Measurements from ENCODE around the gene ADAMTS1. TPM values are rescaled to one million over a fixed set of nuclear protein-coding genes. Genes with fewer than 3 reads are reported as not detected.

Gene ADAMTS1
- total RNA-seq, 1 experiment from 2014 or later: 35.6 TPM

DNA sequence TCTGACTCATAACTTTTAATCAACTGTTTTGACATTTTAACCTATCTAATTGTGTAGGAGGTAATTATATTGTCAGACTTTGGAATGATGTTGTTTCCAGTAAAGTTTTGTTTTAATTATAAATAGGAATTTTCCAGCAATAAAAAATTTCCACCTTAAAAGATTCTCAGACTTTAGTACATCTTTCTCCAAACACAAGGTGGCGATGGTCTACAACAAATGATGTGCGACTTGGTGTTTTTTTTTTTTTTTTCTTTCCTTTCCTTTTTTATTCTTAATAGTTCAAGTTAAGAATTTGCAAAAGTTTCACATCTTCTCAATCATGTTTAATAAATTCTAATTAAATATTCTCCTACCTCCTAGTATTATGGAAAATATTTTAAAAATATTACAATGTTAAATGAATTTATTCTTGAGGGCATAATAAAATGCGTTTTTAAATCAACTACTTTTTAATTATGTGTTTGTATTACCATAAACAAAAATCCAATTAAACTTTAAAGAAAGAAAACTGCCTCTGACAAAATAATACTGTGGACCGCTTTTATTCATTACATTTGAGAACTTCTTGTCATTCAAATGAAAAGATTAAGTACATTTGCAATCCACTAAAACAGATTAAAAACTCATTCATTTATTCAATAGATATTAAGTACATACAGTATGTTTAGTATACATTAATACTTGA is 4.4 kb upstream of the ADAMTS1 start (continued):
- TF ChIP-seq, protein P1, sequence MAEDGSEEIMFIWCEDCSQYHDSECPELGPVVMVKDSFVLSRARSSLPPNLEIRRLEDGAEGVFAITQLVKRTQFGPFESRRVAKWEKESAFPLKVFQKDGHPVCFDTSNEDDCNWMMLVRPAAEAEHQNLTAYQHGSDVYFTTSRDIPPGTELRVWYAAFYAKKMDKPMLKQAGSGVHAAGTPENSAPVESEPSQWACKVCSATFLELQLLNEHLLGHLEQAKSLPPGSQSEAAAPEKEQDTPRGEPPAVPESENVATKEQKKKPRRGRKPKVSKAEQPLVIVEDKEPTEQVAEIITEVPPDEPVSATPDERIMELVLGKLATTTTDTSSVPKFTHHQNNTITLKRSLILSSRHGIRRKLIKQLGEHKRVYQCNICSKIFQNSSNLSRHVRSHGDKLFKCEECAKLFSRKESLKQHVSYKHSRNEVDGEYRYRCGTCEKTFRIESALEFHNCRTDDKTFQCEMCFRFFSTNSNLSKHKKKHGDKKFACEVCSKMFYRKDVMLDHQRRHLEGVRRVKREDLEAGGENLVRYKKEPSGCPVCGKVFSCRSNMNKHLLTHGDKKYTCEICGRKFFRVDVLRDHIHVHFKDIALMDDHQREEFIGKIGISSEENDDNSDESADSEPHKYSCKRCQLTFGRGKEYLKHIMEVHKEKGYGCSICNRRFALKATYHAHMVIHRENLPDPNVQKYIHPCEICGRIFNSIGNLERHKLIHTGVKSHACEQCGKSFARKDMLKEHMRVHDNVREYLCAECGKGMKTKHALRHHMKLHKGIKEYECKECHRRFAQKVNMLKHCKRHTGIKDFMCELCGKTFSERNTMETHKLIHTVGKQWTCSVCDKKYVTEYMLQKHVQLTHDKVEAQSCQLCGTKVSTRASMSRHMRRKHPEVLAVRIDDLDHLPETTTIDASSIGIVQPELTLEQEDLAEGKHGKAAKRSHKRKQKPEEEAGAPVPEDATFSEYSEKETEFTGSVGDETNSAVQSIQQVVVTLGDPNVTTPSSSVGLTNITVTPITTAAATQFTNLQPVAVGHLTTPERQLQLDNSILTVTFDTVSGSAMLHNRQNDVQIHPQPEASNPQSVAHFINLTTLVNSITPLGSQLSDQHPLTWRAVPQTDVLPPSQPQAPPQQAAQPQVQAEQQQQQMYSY (CRISPR knock-in tag; IDR thresholded peaks at IDR 0.05): no peak

DNA sequence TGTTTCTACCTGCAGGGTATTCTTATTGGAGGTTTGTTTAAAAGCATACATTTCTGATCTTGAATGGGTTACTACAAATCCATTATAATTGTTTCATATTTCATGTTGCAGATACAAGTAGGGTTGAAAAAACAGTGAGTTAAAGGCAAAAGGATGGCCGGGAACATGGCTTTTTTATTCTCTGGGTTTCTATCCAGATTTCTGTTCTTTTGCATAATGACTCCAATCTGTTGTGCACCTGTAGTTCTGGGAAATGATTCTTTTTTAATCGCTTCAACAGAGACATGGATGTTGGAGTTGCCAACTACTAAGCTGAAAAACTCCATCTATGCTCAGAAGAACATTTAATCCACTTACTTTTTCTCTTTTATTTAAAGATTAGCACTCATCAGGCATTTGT is 2.7 kb upstream of the ADAMTS1 start:
- Mint-ChIP-seq H3K27me3 (ENCODE audit: low read depth) (peaks cover 7% of the 10 kb centered on the region), H3K4me1 (peaks cover 46% of the 10 kb centered on the region), H3K9me3 (no peaks in the 10 kb centered on the region), H3K36me3 (no peaks in the 10 kb centered on the region; the same call in 1 of the 2 replicates), H3K4me3 (no peak overlapping the region), H3K27ac (no peak overlapping the region)
- ATAC-seq: no peak
- TF ChIP-seq NR1H2 (CRISPR knock-in tag; IDR thresholded peaks at IDR 0.05) (no peak), FOXJ3 (CRISPR knock-in tag; IDR thresholded peaks at IDR 0.05; ENCODE audit: borderline replicate concordance) (no peak), NFE2L1 (CRISPR knock-in tag; IDR thresholded peaks at IDR 0.05) (no peak), TEAD1 (CRISPR knock-in tag; IDR thresholded peaks at IDR 0.05) (no peak), SOX15 (CRISPR knock-in tag; IDR thresholded peaks at IDR 0.05) (no peak), GABPB1 (CRISPR knock-in tag; IDR thresholded peaks at IDR 0.05) (no peak)
- TF ChIP-seq, protein P2, sequence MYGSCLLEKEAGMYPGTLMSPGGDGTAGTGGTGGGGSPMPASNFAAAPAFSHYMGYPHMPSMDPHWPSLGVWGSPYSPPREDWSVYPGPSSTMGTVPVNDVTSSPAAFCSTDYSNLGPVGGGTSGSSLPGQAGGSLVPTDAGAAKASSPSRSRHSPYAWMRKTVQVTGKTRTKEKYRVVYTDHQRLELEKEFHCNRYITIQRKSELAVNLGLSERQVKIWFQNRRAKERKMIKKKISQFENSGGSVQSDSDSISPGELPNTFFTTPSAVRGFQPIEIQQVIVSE (CRISPR knock-in tag; IDR thresholded peaks at IDR 0.05; ENCODE audit: borderline replicate concordance): no peak
- TF ChIP-seq, protein P3, sequence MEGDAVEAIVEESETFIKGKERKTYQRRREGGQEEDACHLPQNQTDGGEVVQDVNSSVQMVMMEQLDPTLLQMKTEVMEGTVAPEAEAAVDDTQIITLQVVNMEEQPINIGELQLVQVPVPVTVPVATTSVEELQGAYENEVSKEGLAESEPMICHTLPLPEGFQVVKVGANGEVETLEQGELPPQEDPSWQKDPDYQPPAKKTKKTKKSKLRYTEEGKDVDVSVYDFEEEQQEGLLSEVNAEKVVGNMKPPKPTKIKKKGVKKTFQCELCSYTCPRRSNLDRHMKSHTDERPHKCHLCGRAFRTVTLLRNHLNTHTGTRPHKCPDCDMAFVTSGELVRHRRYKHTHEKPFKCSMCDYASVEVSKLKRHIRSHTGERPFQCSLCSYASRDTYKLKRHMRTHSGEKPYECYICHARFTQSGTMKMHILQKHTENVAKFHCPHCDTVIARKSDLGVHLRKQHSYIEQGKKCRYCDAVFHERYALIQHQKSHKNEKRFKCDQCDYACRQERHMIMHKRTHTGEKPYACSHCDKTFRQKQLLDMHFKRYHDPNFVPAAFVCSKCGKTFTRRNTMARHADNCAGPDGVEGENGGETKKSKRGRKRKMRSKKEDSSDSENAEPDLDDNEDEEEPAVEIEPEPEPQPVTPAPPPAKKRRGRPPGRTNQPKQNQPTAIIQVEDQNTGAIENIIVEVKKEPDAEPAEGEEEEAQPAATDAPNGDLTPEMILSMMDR (IDR thresholded peaks at IDR 0.05): no peak
- TF ChIP-seq, protein P4, sequence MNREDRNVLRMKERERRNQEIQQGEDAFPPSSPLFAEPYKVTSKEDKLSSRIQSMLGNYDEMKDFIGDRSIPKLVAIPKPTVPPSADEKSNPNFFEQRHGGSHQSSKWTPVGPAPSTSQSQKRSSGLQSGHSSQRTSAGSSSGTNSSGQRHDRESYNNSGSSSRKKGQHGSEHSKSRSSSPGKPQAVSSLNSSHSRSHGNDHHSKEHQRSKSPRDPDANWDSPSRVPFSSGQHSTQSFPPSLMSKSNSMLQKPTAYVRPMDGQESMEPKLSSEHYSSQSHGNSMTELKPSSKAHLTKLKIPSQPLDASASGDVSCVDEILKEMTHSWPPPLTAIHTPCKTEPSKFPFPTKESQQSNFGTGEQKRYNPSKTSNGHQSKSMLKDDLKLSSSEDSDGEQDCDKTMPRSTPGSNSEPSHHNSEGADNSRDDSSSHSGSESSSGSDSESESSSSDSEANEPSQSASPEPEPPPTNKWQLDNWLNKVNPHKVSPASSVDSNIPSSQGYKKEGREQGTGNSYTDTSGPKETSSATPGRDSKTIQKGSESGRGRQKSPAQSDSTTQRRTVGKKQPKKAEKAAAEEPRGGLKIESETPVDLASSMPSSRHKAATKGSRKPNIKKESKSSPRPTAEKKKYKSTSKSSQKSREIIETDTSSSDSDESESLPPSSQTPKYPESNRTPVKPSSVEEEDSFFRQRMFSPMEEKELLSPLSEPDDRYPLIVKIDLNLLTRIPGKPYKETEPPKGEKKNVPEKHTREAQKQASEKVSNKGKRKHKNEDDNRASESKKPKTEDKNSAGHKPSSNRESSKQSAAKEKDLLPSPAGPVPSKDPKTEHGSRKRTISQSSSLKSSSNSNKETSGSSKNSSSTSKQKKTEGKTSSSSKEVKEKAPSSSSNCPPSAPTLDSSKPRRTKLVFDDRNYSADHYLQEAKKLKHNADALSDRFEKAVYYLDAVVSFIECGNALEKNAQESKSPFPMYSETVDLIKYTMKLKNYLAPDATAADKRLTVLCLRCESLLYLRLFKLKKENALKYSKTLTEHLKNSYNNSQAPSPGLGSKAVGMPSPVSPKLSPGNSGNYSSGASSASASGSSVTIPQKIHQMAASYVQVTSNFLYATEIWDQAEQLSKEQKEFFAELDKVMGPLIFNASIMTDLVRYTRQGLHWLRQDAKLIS (CRISPR knock-in tag; IDR thresholded peaks at IDR 0.05; ENCODE audit: borderline replicate concordance): no peak
- TF ChIP-seq, protein P5, sequence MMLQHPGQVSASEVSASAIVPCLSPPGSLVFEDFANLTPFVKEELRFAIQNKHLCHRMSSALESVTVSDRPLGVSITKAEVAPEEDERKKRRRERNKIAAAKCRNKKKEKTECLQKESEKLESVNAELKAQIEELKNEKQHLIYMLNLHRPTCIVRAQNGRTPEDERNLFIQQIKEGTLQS (CRISPR knock-in tag; conservative IDR thresholded peaks at IDR 0.05): no peak
- ChIA-PET POLR2A (no interaction called here), CTCF (no interaction called here)
- DNase-seq (ENCODE audit: low spot score): no peak

DNA sequence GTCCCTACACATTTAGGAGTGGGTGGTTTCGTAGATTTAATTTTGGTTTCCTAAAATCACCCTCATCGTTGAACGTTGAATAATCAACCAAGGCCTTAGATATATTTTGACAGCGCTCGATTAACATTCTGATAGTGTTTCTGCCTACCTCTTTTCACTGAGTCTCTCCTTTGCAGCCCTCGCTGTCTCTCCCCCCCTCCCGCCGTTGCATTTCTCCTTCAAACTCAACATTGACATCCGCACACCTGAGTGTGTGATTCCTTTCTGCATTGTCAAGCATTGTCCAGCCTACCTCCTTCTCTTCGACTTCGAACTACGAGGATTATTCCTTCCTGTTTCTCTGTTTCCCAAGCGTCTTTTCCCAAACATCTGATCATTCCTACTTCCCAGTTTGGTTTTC is 1.8 kb upstream of the ADAMTS1 start:
- Mint-ChIP-seq H3K27me3 (ENCODE audit: low read depth) (peaks cover 7% of the 10 kb centered on the region), H3K36me3 (peaks cover 9% of the 10 kb centered on the region), H3K9me3 (no peaks in the 10 kb centered on the region), H3K27ac (peak overlapping the region; percentile 24), H3K4me3 (peak overlapping the region; percentile 89), H3K4me1 (peaks cover 47% of the 10 kb centered on the region)
- DNase-seq (ENCODE audit: low spot score) (no peak), ATAC-seq (no peak)
- CTCF ChIA-PET: interaction anchor here (0.9 to 1.2 kb wide), 3 partner anchors 118 to 913 kb away, joined by 3 read pairs; no protein-coding TSS in a partner anchor
- POLR2A ChIA-PET: no interaction called here
- TF ChIP-seq ZNF121 (CRISPR knock-in tag; IDR thresholded peaks at IDR 0.05): no peak
- TF ChIP-seq, protein P6, sequence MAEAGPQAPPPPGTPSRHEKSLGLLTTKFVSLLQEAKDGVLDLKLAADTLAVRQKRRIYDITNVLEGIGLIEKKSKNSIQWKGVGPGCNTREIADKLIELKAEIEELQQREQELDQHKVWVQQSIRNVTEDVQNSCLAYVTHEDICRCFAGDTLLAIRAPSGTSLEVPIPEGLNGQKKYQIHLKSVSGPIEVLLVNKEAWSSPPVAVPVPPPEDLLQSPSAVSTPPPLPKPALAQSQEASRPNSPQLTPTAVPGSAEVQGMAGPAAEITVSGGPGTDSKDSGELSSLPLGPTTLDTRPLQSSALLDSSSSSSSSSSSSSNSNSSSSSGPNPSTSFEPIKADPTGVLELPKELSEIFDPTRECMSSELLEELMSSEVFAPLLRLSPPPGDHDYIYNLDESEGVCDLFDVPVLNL (CRISPR knock-in tag; IDR thresholded peaks at IDR 0.05; ENCODE audit: borderline replicate concordance, low read depth): no peak
- TF ChIP-seq FOXP1 (CRISPR knock-in tag; IDR thresholded peaks at IDR 0.05; ENCODE audit: borderline replicate concordance): no peak
- TF ChIP-seq, protein P7, sequence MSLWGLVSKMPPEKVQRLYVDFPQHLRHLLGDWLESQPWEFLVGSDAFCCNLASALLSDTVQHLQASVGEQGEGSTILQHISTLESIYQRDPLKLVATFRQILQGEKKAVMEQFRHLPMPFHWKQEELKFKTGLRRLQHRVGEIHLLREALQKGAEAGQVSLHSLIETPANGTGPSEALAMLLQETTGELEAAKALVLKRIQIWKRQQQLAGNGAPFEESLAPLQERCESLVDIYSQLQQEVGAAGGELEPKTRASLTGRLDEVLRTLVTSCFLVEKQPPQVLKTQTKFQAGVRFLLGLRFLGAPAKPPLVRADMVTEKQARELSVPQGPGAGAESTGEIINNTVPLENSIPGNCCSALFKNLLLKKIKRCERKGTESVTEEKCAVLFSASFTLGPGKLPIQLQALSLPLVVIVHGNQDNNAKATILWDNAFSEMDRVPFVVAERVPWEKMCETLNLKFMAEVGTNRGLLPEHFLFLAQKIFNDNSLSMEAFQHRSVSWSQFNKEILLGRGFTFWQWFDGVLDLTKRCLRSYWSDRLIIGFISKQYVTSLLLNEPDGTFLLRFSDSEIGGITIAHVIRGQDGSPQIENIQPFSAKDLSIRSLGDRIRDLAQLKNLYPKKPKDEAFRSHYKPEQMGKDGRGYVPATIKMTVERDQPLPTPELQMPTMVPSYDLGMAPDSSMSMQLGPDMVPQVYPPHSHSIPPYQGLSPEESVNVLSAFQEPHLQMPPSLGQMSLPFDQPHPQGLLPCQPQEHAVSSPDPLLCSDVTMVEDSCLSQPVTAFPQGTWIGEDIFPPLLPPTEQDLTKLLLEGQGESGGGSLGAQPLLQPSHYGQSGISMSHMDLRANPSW (CRISPR knock-in tag; conservative IDR thresholded peaks at IDR 0.05; ENCODE audit: low read depth): no peak
- no peak for TF ChIP-seq ZNF138 (CRISPR knock-in tag; conservative IDR thresholded peaks at IDR 0.05)
- TF ChIP-seq SMAD3 (CRISPR knock-in tag; IDR thresholded peaks at IDR 0.05; ENCODE audit: borderline replicate concordance): no peak

All from WTC11 (cell line).